SK-N-SH (cell line): Measurements from ENCODE around the gene CTLA4. TPM values are rescaled to one million over a fixed set of nuclear protein-coding genes. Genes with fewer than 3 reads are reported as not detected.

Experiments used
- CTCF ChIA-PET: fragments of 300-600, 350-600 bp; formaldehyde crosslinking; extraction: SDS; loops from one replicate; lab custom pipeline; 2021; lab: Yijun Ruan, JAX
- POLR2A ChIA-PET: fragments of 350-600 bp; sonication (Branson Sonifier 250); formaldehyde crosslinking; extraction: SDS; loops from one replicate; lab custom pipeline; 2020; ENCODE audit warnings: antibody characterized with exemption, inconsistent platforms; lab: Yijun Ruan, JAX
- DNase-seq: peaks from one replicate; pipeline ENCODE4 v3.0.0; 2012
- H2AFZ ChIP-seq: fragments of 200-600 bp; sonication (generic); 2 replicates; pipeline ENCODE4 v1.8.1; 2016; ENCODE audit warnings: antibody characterized with exemption, mild to moderate bottlenecking, low read depth
- H3F3A ChIP-seq: fragments of 200-600 bp; sonication (generic); replicated peaks from 2 replicates; pipeline ENCODE3; 2016; ENCODE audit warnings: antibody characterized with exemption, mild to moderate bottlenecking; ENCODE audit not compliant: insufficient read depth
- H3K27ac ChIP-seq, 2 experiments: fragments of 200-500 bp in 1 of 2; fragments of 200-600 bp in 1 of 2; sonication (Bioruptor generic) in 1 of 2; sonication (generic), shearing (Covaris generic) in 1 of 2; 2 replicates each; pipeline versions ENCODE4 v1.5.1 to v1.6.1; 2014 to 2016; ENCODE audit warnings: low read depth in 2 of 2, inconsistent platforms in 1 of 2, low read length in 1 of 2, mild to moderate bottlenecking in 1 of 2, mixed read lengths in 1 of 2
- H3K27me3 ChIP-seq: fragments of 200-600 bp; sonication (generic), shearing (Covaris generic); 2 replicates; pipeline ENCODE4 v1.6.1; 2016; ENCODE audit warnings: mixed run types; ENCODE audit not compliant: insufficient read depth
- H3K36me3 ChIP-seq, 2 experiments: fragments of 200-500 bp in 1 of 2; fragments of 200-600 bp in 1 of 2; sonication (Bioruptor generic) in 1 of 2; sonication (generic) in 1 of 2; replicated peaks in 1 of 2; 2 replicates each; pipeline versions ENCODE3 to v1.5.1; 2014 to 2016; ENCODE audit warnings: low read length in 1 of 2, mild to moderate bottlenecking in 1 of 2; ENCODE audit not compliant: insufficient read depth in 2 of 2, control insufficient read depth in 1 of 2
- H3K4me1 ChIP-seq, 2 experiments: fragments of 200-500 bp in 1 of 2; fragments of 200-600 bp in 1 of 2; sonication (Bioruptor generic) in 1 of 2; sonication (generic), shearing (Covaris generic) in 1 of 2; 2 replicates each; pipeline versions ENCODE4 v1.5.1 to v1.6.1; 2014 to 2016; ENCODE audit warnings: low read depth in 1 of 2, low read length in 1 of 2, mixed run types in 1 of 2; ENCODE audit not compliant: insufficient read depth in 2 of 2, control insufficient read depth in 1 of 2
- H3K4me2 ChIP-seq: fragments of 200-600 bp; sonication (generic), shearing (Covaris generic); 2 replicates; pipeline ENCODE4 v1.6.1; 2017; ENCODE audit warnings: mixed run types
- H3K4me3 ChIP-seq, 2 experiments: fragments of 200-500 bp in 1 of 2; fragments of 200-600 bp in 1 of 2; sonication (Bioruptor generic) in 1 of 2; sonication (generic), shearing (Covaris generic) in 1 of 2; 2 replicates each; pipeline versions ENCODE4 v1.5.1 to v1.8.1; 2014 to 2016; ENCODE audit warnings: low read depth in 2 of 2, inconsistent platforms in 1 of 2, low read length in 1 of 2, mild to moderate bottlenecking in 1 of 2, mixed read lengths in 1 of 2, moderate library complexity in 1 of 2
- H3K79me2 ChIP-seq: fragments of 200-600 bp; sonication (generic); 2 replicates; pipeline ENCODE4 v1.8.1; 2017; ENCODE audit warnings: mild to moderate bottlenecking; ENCODE audit not compliant: insufficient read depth
- H3K9ac ChIP-seq: fragments of 200-600 bp; sonication (generic); 2 replicates; pipeline ENCODE4 v1.6.1; 2017; ENCODE audit warnings: mixed run types
- H3K9me2 ChIP-seq: fragments of 200-600 bp; sonication (generic); 2 replicates; pipeline ENCODE4 v1.6.1; 2017; ENCODE audit warnings: mixed run types
- H3K9me3 ChIP-seq: fragments of 200-600 bp; sonication (generic); 2 replicates; pipeline ENCODE4 v1.6.1; 2017; ENCODE audit warnings: mixed run types, mild to moderate bottlenecking, moderate library complexity
- H4K20me1 ChIP-seq: fragments of 200-600 bp; sonication (generic); 2 replicates; pipeline ENCODE4 v1.6.1; 2017; ENCODE audit warnings: mild to moderate bottlenecking, mixed run types; ENCODE audit not compliant: insufficient read depth
- ELF1 ChIP-seq: IDR thresholded peaks from 2 replicates; pipeline ENCODE4 v1.4.0; 2012
- EZH2phosphoT487 ChIP-seq: fragments of 200-600 bp; sonication (generic); IDR thresholded peaks from 2 replicates; pipeline ENCODE4 v1.6.1; 2017; ENCODE audit warnings: low read depth, mixed run types, mild to moderate bottlenecking, antibody characterized with exemption, moderate library complexity, borderline replicate concordance
- GABPA ChIP-seq: IDR thresholded peaks from 2 replicates; pipeline ENCODE4 v1.4.0; 2012; ENCODE audit warnings: low read depth, mild to moderate bottlenecking
- GATA2 ChIP-seq: sonication (generic); formaldehyde crosslinking; IDR thresholded peaks from 2 replicates; pipeline ENCODE4 v1.5.0; 2020; ENCODE audit warnings: mild to moderate bottlenecking, missing genetic modification reagents
- MXI1 ChIP-seq: IDR thresholded peaks from 2 replicates; pipeline ENCODE4 v1.6.1; 2012; ENCODE audit warnings: mild to moderate bottlenecking, low read depth, low read length, improper control_type of control experiment
- POLR2AphosphoS5 ChIP-seq: IDR thresholded peaks from 2 replicates; pipeline ENCODE4 v1.6.1; 2012; ENCODE audit warnings: low read depth, low read length
- RCOR1 ChIP-seq: fragments of 150-350 bp; IDR thresholded peaks from 2 replicates; pipeline ENCODE4 v1.6.1; 2017; ENCODE audit warnings: antibody characterized with exemption, low read length
- RFX5 ChIP-seq: IDR thresholded peaks from 2 replicates; pipeline ENCODE4 v1.6.1; 2012; ENCODE audit warnings: mild to moderate bottlenecking, improper control_type of control experiment, low read length
- SIN3A ChIP-seq: IDR thresholded peaks from 2 replicates; pipeline ENCODE4 v1.6.1; 2012; ENCODE audit warnings: low read depth, mild to moderate bottlenecking, low read length, moderate library complexity, borderline replicate concordance
- TCF12 ChIP-seq: IDR thresholded peaks from 2 replicates; pipeline ENCODE4 v1.4.0; 2012
- WGBS: methylation state at CpG from one replicate; pipeline ENCODE4 v1.1.6; 2017; ENCODE audit warnings: low lambda C conversion rate; 5-methylcytosine and 5-hydroxymethylcytosine counted together
- polyA plus RNA-seq, 3 experiments: library from polyadenylated mRNA; depleted of rRNA; stranded (reverse); fragments of >200 nt; gene quantifications; 2 replicates each; pipeline ENCODE4 v1.2.3, GENCODE V29; 2012
- TF ChIP-seq, protein P1 (sequence below): IDR thresholded peaks from 2 replicates; pipeline ENCODE4 v1.6.1; 2012; ENCODE audit warnings: mild to moderate bottlenecking, low read depth, low read length, moderate library complexity
- TF ChIP-seq, protein P2 (sequence below): fragments of 200-600 bp; sonication (generic); IDR thresholded peaks from 2 replicates; pipeline ENCODE4 v1.6.1; 2017; ENCODE audit warnings: antibody characterized with exemption, mild to moderate bottlenecking, moderate library complexity
- TF ChIP-seq, protein P3 (sequence below): IDR thresholded peaks from 2 replicates; pipeline ENCODE4 v1.4.0; 2012; ENCODE audit warnings: low read depth, borderline replicate concordance
- TF ChIP-seq, protein P4 (sequence below): fragments of 150-350 bp; IDR thresholded peaks from 2 replicates; pipeline ENCODE4 v1.6.1; 2017; ENCODE audit warnings: antibody characterized with exemption, low read length, low read depth, borderline replicate concordance

CTLA4 gene
- polyA plus RNA-seq, 1 of the 3 experiments (the other 2 are of a cell fraction), result not detected

DNA sequence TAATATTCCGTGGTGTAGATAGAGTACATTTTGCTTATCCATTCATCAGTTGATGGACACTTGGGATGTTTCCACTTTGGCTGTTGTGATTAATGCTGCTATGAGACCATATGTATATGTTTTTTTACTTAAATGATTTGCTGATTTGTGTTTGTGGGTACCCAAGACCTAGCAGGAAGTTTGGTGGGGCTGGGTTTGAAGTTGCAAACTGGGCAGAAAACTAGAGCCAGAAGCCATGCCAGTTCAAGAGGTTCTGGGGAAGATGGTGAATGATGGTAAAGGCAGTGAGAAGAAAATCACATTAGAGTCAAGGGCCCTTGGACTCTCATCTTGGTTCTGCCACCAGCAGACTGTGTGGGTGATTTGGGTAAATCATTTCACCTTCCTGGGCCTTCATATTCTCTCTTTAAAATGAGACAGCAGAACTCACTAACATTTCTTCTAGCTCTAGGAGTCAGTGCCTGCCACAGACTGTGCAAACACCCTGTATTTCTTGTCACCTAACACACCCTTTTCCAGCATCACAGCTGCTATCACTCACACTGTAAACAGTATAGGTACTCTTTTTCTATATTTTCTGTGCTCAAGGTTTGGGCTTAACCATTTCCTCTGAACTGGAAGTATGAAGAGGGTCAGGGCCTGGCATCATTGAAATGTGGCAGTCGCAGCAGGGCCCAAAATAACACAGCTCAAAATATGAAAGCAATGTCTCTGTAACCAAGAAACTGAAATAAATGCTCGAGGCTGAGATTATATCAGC, 8.4 kb upstream of the CTLA4 start:
- Histone ChIP-seq H3K4me1 (no peaks in the 10 kb centered on the region; a peak in 1 of 4 replicates), H3K36me3 (no peaks in the 10 kb centered on the region), H3K4me3 (no peak overlapping the region), H3K9me3 (no peaks in the 10 kb centered on the region; the same call in 1 of the 2 replicates), H2AFZ (no peak overlapping the region), H3K4me2 (no peak overlapping the region), H3K79me2 (no peaks in the 10 kb centered on the region), H3K27me3 (peaks cover 16% of the 10 kb centered on the region; the same call in 1 of the 2 replicates), H4K20me1 (no peaks in the 10 kb centered on the region), H3F3A (no peaks in the 10 kb centered on the region), H3K9ac (no peak overlapping the region), H3K9me2 (no peaks in the 10 kb centered on the region), H3K27ac (no peak overlapping the region)
- POLR2A ChIA-PET, result no interaction called here
- DNase-seq, result no peak
- CTCF ChIA-PET, result interaction anchor here (0.8 kb wide), 1 partner anchor 52 kb away, joined by 3 read pairs; no protein-coding TSS in a partner anchor
- 49% methylated on average over 3 of the region's 3 CpGs for WGBS
- no peak for TF ChIP-seq SIN3A
- no peak for TF ChIP-seq ELF1
- TF ChIP-seq TCF12, result no peak

DNA sequence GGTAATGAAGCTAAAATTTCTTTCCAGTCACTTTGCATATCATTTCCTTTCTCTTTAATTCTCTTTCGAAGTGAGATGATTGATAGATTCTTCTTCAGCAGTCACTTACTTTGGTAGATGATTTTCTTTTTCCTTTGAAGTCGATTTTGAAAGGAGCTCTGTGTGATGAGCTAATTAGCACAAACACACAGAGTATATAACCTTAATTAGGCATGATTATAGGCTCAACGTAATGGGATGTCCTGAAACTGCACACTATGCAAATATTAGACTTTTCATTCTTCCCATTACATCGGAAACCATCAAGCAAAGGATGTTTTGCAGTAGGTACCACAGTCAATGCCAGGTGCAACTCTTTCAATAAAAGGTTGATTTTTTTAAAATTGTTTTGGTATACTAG, 6.4 kb upstream of the CTLA4 start:
- Histone ChIP-seq H3F3A (no peaks in the 10 kb centered on the region), H3K79me2 (no peaks in the 10 kb centered on the region), H3K4me3 (no peak overlapping the region), H3K27ac (no peak overlapping the region), H3K4me1 (no peaks in the 10 kb centered on the region; a peak in 1 of 4 replicates), H3K27me3 (peaks cover 7% of the 10 kb centered on the region; the same call in 1 of the 2 replicates), H3K36me3 (no peaks in the 10 kb centered on the region), H3K4me2 (no peak overlapping the region), H3K9me3 (no peaks in the 10 kb centered on the region; the same call in 1 of the 2 replicates), H3K9me2 (no peaks in the 10 kb centered on the region), H4K20me1 (no peaks in the 10 kb centered on the region), H3K9ac (no peak overlapping the region), H2AFZ (no peak overlapping the region)
- CTCF ChIA-PET, result interaction anchor here (1.1 to 1.4 kb wide), 2 partner anchors 27 to 46 kb away, joined by 3 to 4 read pairs; no protein-coding TSS in a partner anchor
- POLR2A ChIA-PET, result no interaction called here
- DNase-seq, result no peak
- TF ChIP-seq, protein P1, sequence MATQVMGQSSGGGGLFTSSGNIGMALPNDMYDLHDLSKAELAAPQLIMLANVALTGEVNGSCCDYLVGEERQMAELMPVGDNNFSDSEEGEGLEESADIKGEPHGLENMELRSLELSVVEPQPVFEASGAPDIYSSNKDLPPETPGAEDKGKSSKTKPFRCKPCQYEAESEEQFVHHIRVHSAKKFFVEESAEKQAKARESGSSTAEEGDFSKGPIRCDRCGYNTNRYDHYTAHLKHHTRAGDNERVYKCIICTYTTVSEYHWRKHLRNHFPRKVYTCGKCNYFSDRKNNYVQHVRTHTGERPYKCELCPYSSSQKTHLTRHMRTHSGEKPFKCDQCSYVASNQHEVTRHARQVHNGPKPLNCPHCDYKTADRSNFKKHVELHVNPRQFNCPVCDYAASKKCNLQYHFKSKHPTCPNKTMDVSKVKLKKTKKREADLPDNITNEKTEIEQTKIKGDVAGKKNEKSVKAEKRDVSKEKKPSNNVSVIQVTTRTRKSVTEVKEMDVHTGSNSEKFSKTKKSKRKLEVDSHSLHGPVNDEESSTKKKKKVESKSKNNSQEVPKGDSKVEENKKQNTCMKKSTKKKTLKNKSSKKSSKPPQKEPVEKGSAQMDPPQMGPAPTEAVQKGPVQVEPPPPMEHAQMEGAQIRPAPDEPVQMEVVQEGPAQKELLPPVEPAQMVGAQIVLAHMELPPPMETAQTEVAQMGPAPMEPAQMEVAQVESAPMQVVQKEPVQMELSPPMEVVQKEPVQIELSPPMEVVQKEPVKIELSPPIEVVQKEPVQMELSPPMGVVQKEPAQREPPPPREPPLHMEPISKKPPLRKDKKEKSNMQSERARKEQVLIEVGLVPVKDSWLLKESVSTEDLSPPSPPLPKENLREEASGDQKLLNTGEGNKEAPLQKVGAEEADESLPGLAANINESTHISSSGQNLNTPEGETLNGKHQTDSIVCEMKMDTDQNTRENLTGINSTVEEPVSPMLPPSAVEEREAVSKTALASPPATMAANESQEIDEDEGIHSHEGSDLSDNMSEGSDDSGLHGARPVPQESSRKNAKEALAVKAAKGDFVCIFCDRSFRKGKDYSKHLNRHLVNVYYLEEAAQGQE, result no peak
- TF ChIP-seq, protein P2, sequence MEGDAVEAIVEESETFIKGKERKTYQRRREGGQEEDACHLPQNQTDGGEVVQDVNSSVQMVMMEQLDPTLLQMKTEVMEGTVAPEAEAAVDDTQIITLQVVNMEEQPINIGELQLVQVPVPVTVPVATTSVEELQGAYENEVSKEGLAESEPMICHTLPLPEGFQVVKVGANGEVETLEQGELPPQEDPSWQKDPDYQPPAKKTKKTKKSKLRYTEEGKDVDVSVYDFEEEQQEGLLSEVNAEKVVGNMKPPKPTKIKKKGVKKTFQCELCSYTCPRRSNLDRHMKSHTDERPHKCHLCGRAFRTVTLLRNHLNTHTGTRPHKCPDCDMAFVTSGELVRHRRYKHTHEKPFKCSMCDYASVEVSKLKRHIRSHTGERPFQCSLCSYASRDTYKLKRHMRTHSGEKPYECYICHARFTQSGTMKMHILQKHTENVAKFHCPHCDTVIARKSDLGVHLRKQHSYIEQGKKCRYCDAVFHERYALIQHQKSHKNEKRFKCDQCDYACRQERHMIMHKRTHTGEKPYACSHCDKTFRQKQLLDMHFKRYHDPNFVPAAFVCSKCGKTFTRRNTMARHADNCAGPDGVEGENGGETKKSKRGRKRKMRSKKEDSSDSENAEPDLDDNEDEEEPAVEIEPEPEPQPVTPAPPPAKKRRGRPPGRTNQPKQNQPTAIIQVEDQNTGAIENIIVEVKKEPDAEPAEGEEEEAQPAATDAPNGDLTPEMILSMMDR, result no peak
- TF ChIP-seq GABPA, result no peak
- no peak for TF ChIP-seq POLR2AphosphoS5
- TF ChIP-seq EZH2phosphoT487, result no peak
- no peak for TF ChIP-seq SIN3A
- TF ChIP-seq, protein P3, sequence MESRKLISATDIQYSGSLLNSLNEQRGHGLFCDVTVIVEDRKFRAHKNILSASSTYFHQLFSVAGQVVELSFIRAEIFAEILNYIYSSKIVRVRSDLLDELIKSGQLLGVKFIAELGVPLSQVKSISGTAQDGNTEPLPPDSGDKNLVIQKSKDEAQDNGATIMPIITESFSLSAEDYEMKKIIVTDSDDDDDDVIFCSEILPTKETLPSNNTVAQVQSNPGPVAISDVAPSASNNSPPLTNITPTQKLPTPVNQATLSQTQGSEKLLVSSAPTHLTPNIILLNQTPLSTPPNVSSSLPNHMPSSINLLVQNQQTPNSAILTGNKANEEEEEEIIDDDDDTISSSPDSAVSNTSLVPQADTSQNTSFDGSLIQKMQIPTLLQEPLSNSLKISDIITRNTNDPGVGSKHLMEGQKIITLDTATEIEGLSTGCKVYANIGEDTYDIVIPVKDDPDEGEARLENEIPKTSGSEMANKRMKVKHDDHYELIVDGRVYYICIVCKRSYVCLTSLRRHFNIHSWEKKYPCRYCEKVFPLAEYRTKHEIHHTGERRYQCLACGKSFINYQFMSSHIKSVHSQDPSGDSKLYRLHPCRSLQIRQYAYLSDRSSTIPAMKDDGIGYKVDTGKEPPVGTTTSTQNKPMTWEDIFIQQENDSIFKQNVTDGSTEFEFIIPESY, result no peak
- TF ChIP-seq GATA2, result no peak
- TF ChIP-seq TCF12, result no peak
- no peak for TF ChIP-seq RFX5
- no peak for TF ChIP-seq MXI1
- no peak for TF ChIP-seq RCOR1
- TF ChIP-seq, protein P4, sequence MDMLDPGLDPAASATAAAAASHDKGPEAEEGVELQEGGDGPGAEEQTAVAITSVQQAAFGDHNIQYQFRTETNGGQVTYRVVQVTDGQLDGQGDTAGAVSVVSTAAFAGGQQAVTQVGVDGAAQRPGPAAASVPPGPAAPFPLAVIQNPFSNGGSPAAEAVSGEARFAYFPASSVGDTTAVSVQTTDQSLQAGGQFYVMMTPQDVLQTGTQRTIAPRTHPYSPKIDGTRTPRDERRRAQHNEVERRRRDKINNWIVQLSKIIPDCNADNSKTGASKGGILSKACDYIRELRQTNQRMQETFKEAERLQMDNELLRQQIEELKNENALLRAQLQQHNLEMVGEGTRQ, result no peak
- WGBS, result 42% methylated on average over 4 of the region's 4 CpGs
